SK-N-MC (cell line): ENCODE results near the gene CTDSPL2.

Source experiments
- EZH2 ChIP-seq: fragments of 200-600 bp; sonication (generic); IDR thresholded peaks from one replicate; pipeline ENCODE4 v1.6.1; 2017; ENCODE audit warnings: antibody characterized with exemption
- FOXP2 ChIP-seq: optimal IDR thresholded peaks from 2 replicates; pipeline ENCODE3; 2011; ENCODE audit warnings: mild to moderate bottlenecking, moderate library complexity; ENCODE audit not compliant: insufficient read depth; ENCODE audit errors: extremely low read length, control extremely low read depth
- POLR2AphosphoS5 ChIP-seq: IDR thresholded peaks from 2 replicates; pipeline ENCODE4 v1.6.1; 2012; ENCODE audit warnings: mild to moderate bottlenecking, low read depth, low read length, borderline replicate concordance

- TF ChIP-seq POLR2AphosphoS5: no peak
- no peak for TF ChIP-seq EZH2
- TF ChIP-seq FOXP2: no peak
Measured at GRCh38 chr15:44492672-44493071, 65.2 kb downstream of the CTDSPL2 start.
